ENCODE data around the gene PCSK6. TPM values are rescaled to one million over a fixed set of nuclear protein-coding genes. Genes with fewer than 3 reads are reported as not detected.
"Not testable (repeated sequence)": the region's sequence is repeated elsewhere in the genome, so short reads cannot be mapped to it uniquely, and the experiment has no call there.

The PCSK6 gene
- total RNA-seq, 2 experiments from 2014 or later: 0.46 to 0.74 TPM

DNA sequence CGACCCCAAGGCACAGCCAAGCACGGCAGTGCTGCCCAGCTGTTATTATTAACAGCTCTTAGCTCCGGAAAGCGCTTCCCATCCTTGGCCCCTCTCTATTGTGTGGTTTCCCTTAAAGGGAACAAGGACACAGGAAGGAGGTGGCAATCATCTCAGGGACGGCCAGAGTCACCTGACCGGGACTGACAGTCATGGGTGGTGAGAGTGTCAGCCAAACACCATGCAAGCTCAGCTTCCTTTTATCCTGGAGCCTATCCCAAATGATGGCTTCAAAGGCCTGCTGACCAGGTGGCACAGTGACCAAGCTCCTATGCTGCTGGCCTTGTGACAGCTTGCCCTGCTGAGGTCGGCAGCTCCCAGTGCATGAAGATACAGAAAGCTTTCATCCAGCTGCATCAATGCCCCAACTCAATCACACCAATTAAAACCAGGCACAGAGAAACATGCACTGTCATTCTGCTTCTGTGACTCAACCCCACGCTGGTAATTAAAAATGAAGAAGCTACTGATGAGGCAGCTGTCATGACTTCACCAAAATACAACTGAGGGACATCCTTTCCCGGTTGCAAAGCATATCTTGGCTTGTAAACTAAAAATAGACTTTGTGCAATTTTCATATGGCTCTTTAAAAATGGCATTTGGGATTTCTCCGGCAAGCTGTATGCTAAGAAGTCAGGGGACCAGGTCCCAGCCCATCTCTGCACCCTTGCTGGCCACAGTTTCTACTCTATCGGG is 34.0 kb downstream of the PCSK6 start:
- CTCF ChIA-PET: interaction anchor here (1.4 to 1.7 kb wide), 3 partner anchors 9 to 47 kb away, joined by 3 to 4 read pairs (median 3); no protein-coding TSS in a partner anchor

DNA sequence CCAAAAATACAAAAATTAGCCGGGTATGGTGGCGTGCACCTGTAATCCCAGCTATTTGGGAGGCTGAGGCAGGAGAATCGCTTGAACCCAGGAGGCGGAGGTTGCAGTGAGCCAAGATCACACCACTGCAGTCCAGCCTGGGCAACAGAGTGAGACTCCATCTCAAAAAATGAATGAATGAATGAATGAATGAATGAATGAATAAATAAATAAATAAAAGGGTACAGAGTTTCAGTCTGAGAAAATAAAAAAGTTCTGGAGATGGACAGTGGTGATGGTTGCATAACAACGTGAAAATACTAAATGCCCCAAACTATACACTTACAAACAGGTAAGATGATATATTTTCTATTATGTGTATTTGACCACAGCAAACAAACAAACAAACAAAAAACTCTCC is 34.7 kb downstream of the PCSK6 start:
- DNase-seq; H3K27ac Mint-ChIP-seq; H3K4me1 Mint-ChIP-seq; POLR2A ChIA-PET; H3K36me3 Mint-ChIP-seq (ENCODE audit: low read depth); H3K9me3 Mint-ChIP-seq; H3K4me3 Mint-ChIP-seq: not testable (repeated sequence)
- H3K27me3 Mint-ChIP-seq: peaks cover 16% of the 10 kb centered on the region
- CTCF ChIA-PET: interaction anchor here (1.4 to 1.7 kb wide), 2 partner anchors 9 to 48 kb away, joined by 3 to 4 read pairs; no protein-coding TSS in a partner anchor

More for the DNA sequence above, 34.0 kb downstream of the PCSK6 start:
- Mint-ChIP-seq H3K4me3 (no peak overlapping the region), H3K27me3 (peaks cover 16% of the 10 kb centered on the region), H3K4me1 (peaks cover 12% of the 10 kb centered on the region), H3K36me3 (ENCODE audit: low read depth) (no peaks in the 10 kb centered on the region), H3K27ac (no peak overlapping the region), H3K9me3 (no peaks in the 10 kb centered on the region)
- DNase-seq: no peak
- POLR2A ChIA-PET: no interaction called here

DNA sequence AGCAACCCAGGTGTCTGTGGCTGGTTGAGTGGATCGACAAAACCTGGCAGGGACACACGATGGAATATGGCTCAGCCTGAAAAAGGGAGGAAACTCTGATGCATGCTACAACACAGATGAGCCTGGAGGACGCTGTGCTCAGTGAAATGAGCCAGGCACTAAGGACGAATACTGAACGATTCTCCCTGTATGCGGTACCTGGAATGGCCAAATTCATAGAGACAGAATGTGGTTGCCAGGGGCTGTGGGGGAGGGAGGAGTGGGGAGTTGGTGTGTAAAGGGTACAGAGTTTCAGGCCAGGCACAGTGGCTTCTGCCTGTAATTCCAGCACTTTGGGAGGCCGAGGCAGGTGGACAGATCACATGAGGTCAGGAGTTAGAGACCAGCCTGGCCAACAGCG is 35.1 kb downstream of the PCSK6 start:
- ChIA-PET CTCF (interaction anchor here (1.7 kb wide), 1 partner anchor 48 kb away, joined by 4 read pairs; no protein-coding TSS in a partner anchor), POLR2A (no interaction called here)
- peaks cover 5% of the 10 kb centered on the region for H3K4me1 Mint-ChIP-seq
- peaks cover 16% of the 10 kb centered on the region for H3K27me3 Mint-ChIP-seq
- H3K36me3 Mint-ChIP-seq (ENCODE audit: low read depth): no peaks in the 10 kb centered on the region
- no peak for DNase-seq
- H3K9me3 Mint-ChIP-seq: no peaks in the 10 kb centered on the region
- H3K4me3 Mint-ChIP-seq: no peak overlapping the region
- no peak overlapping the region for H3K27ac Mint-ChIP-seq

DNA sequence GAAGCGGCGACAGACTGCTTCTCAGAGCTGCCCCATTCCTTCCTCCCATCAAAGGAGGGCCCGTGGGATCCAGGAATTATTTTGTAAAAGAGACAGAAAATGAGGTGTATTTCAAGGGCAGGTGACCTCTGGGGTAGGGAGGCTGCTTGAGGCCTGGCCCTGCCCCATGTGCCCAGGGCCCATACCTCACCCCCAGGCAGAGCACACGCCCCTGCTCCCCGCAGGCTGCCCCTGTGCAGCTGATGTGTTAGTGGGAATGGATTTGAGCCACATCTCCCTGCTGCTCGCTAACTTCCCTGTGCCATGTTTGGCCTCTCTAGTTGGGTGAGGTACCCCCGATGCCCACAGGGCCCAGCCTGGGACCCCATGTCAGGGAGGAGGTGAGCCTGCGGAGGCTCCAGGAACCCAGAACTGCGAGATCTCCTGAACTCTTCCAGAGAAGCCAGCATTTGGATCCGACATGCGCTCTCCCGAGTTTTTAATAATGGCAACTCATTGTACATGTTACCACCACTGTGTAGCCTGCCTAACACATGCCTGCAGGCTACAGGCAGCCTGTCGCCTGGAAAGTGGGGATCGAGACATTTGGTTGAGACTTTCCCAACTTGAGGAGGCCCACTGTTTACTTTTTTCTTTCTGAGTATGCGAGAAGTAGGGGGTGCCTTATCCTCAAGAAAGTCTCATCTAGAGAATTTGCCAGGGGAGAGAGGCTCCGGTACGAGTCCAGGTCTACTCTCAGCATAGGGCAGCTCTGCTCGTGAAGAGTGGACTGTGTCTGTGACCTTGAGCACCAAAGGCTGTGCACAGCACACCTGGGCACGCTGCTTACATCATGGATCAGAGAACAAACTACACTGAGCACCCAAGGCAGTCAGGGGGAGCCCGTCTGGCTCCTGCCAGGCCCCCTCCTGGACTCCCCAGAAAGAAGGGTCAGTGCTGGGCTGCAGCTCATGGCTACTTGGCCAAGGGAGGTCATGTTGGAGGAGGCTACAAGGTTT is 36.1 kb downstream of the PCSK6 start:
- Mint-ChIP-seq H3K4me3 (no peak overlapping the region), H3K36me3 (ENCODE audit: low read depth) (no peaks in the 10 kb centered on the region), H3K27ac (no peak overlapping the region), H3K4me1 (peaks cover 5% of the 10 kb centered on the region), H3K27me3 (peaks cover 16% of the 10 kb centered on the region), H3K9me3 (no peaks in the 10 kb centered on the region)
- CTCF ChIA-PET: interaction anchor here (1.4 kb wide), 1 partner anchor 29 kb away, joined by 3 read pairs; no protein-coding TSS in a partner anchor
- DNase-seq: no peak
- POLR2A ChIA-PET: no interaction called here

DNA sequence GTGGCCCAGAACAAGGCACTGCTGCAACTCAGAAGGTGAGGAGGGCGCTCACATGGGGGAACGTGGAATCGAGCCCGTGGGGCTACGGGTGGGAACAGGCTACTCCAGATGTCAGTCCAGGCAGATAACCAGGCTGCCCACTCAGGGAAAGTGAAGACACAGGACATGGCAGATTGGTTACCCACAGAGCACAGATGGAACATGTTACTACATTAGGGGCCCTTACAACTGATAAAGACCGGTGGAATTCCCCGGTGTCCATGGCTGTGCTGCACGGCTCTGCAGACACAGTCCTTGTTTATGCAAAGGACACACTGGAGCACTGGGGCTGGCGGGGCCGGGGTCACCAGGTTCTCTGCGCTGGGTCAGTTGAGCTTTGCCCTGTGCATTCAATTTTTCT is 36.9 kb downstream of the PCSK6 start:
- CTCF ChIA-PET: interaction anchor here (0.7 to 1.4 kb wide), 3 partner anchors 30 to 91 kb away, joined by 3 read pairs; no protein-coding TSS in a partner anchor
- no peaks in the 10 kb centered on the region for H3K36me3 Mint-ChIP-seq (ENCODE audit: low read depth)
- POLR2A ChIA-PET: no interaction called here
- no peak for DNase-seq
- H3K27ac Mint-ChIP-seq: no peak overlapping the region
- H3K27me3 Mint-ChIP-seq: peaks cover 16% of the 10 kb centered on the region
- peaks cover 5% of the 10 kb centered on the region for H3K4me1 Mint-ChIP-seq
- H3K4me3 Mint-ChIP-seq: no peak overlapping the region
- no peaks in the 10 kb centered on the region for H3K9me3 Mint-ChIP-seq

DNA sequence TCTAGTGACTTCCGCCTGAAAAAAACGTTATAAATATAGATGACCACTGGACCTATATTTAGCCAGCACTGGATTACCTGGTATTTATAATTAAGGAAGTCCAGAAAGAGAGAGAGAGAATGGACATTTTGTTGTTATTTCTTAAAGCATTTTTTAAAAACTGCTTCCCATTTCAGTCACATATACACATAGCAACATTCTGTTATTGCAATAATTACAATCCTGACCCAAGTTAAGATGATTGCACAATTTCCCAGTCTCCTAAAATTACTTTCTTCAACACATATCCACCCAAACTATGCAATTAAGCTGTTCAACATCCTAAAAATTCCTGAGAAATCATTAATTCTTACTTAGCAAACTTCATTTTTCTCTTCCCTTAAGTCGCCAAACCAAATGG is 37.7 kb downstream of the PCSK6 start:
- H3K36me3 Mint-ChIP-seq (ENCODE audit: low read depth): no peaks in the 10 kb centered on the region
- H3K27ac Mint-ChIP-seq: no peak overlapping the region
- ChIA-PET POLR2A (no interaction called here), CTCF (interaction anchor here (0.7 to 0.9 kb wide), 2 partner anchors 66 to 91 kb away, joined by 3 read pairs; no protein-coding TSS in a partner anchor)
- H3K27me3 Mint-ChIP-seq: peaks cover 16% of the 10 kb centered on the region
- no peak for DNase-seq
- no peaks in the 10 kb centered on the region for H3K9me3 Mint-ChIP-seq
- H3K4me3 Mint-ChIP-seq: no peak overlapping the region
- peaks cover 5% of the 10 kb centered on the region for H3K4me1 Mint-ChIP-seq

DNA sequence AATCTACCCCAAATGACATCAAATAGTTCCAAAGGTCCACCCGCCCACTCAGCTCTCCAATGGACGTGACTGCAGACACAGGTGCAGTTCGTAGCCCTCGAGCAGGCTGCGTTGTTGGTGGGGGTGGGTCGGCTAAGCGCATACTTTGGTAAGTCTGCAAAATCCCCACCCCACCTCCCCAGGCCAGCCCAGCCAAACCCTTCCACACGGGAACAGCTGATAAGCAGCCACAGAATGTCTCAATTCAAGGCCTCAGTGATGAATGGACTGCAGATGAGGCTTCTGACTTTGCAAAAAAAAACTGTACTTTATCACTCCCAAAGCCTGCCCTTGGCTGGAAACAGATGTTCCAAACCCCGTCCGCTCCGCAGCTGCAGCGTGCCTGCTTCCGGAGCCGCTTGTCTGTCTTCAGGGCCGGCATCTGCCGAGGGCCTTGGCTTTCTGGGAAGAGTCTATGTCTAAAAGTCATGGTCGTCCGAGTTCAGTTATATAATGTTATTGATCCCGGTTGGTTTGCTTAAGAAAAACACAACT is 38.2 kb downstream of the PCSK6 start:
- CTCF ChIA-PET: no interaction called here
- peaks cover 16% of the 10 kb centered on the region for H3K27me3 Mint-ChIP-seq
- no peak overlapping the region for H3K4me3 Mint-ChIP-seq
- H3K9me3 Mint-ChIP-seq: no peaks in the 10 kb centered on the region
- H3K4me1 Mint-ChIP-seq: peaks cover 5% of the 10 kb centered on the region
- POLR2A ChIA-PET: no interaction called here
- H3K36me3 Mint-ChIP-seq (ENCODE audit: low read depth): no peaks in the 10 kb centered on the region
- DNase-seq: no peak
- H3K27ac Mint-ChIP-seq: no peak overlapping the region

DNA sequence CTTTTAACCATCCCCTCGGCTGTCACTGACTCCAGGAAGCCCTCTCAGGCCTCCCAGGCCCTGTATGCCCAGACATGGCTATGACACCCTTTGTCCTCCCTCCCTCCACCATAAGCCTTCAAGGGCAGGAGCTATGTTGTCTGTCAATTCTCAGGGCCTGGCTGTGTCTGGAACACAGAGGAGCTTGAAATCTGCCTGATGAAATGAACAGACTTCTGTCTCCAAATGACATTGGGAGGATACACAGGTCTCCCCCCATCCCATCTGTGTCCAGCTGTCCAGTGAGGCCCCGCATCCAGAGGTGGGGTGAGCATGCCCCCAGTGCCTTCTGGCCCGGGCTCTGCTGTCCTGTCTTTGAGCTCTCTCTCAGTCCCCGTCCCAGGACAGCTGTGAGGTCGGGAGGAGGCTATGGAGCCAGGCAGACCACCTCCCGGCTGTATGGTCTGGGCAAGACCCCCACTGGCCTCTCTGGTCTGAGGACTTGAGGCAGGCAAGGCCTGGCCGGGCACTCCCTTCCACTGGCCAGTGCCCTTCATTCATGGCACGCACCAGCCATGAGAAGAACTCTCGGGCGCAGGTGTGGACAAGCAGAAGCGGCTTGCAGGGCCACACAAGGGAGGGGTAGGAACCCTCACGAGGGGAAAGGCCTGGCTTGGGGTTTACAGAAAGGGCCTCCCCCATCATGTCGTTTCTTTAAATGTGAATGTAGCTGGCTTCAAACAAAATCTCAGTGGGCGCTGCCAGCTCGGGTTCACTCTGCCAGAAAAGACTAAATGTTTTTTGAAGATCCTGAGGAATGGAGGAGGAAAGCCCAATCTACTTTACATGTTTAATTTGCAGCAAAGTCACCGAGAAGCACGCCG is 38.9 kb downstream of the PCSK6 start:
- CTCF ChIA-PET: no interaction called here

DNA sequence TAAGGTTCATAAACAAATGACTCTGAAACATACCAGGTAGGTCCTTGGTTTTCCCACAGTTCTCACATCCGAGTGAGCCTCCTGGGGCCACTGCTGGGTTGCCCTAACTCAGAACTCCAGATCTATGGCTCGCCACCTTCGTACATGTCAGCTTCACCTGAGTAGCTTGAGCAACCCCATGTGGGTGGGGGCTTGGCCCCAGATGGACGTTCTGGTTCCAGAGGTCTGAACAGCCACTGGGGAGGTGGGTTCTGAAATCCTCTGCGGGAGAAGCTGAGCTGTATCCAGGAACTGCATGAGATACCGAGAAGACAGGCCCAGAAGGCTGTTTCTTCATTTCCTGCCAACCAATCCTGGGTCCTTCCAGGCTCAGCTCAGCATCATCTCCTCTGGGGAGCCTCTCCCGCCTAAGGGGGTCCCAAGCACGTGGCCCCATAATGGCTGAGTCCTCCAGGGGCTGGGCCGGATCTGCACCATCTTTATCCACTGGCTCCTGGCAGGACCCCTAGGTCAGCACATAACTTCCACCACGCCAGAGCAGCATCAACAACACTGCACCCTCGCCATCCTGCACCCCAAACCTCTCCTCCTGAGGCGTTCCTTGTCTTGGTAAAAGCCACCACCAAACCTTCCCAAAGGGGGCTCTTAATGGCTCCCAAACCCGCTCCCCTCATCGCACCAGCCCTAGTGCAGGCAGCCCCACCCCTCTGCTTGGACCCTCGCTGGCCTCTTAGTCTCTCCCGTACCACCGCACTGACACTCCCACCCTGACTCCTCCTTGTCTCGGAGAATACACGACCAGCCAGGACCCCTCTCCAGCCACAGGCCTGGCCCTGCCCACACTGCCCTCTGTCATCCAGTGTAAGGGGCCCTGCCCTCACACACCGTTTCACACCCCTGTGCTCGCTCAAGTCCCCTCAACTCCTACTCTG is 39.8 kb downstream of the PCSK6 start:
- Mint-ChIP-seq H3K36me3 (ENCODE audit: low read depth) (no peaks in the 10 kb centered on the region), H3K27me3 (peaks cover 10% of the 10 kb centered on the region), H3K27ac (no peak overlapping the region), H3K4me3 (no peak overlapping the region), H3K9me3 (no peaks in the 10 kb centered on the region), H3K4me1 (peaks cover 3% of the 10 kb centered on the region)
- CTCF ChIA-PET: no interaction called here
- no peak for DNase-seq
- POLR2A ChIA-PET: no interaction called here

More for the DNA sequence above, 38.9 kb downstream of the PCSK6 start:
- POLR2A ChIA-PET: no interaction called here
- Mint-ChIP-seq H3K36me3 (ENCODE audit: low read depth) (no peaks in the 10 kb centered on the region), H3K27me3 (peaks cover 13% of the 10 kb centered on the region), H3K4me1 (peaks cover 5% of the 10 kb centered on the region), H3K4me3 (no peak overlapping the region), H3K9me3 (no peaks in the 10 kb centered on the region), H3K27ac (no peak overlapping the region)
- no peak for DNase-seq

DNA sequence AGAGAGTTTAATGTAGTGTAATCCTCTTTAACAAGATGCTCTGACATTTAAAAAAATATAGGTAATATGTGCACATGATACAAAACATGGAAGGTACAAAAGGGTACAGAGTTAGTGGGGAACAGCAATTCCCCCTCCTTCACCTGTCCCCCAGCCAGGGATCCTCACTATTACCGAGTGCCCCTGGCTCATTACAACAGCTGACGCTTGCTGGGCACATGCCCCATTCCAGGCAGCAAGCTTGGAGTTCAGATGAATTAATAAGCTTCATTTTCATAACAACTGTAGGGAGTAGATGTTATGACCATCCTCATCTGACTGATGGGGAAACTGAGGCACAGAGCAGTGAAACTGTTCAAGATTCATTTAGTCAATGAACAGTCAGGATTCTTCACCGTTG is 41.2 kb downstream of the PCSK6 start:
- H3K36me3 Mint-ChIP-seq (ENCODE audit: low read depth): no peaks in the 10 kb centered on the region
- ChIA-PET POLR2A (no interaction called here), CTCF (no interaction called here)
- H3K27ac Mint-ChIP-seq: no peak overlapping the region
- no peaks in the 10 kb centered on the region for H3K9me3 Mint-ChIP-seq
- no peak for DNase-seq
- H3K27me3 Mint-ChIP-seq: peaks cover 10% of the 10 kb centered on the region
- no peak overlapping the region for H3K4me3 Mint-ChIP-seq
- peaks cover 3% of the 10 kb centered on the region for H3K4me1 Mint-ChIP-seq

DNA sequence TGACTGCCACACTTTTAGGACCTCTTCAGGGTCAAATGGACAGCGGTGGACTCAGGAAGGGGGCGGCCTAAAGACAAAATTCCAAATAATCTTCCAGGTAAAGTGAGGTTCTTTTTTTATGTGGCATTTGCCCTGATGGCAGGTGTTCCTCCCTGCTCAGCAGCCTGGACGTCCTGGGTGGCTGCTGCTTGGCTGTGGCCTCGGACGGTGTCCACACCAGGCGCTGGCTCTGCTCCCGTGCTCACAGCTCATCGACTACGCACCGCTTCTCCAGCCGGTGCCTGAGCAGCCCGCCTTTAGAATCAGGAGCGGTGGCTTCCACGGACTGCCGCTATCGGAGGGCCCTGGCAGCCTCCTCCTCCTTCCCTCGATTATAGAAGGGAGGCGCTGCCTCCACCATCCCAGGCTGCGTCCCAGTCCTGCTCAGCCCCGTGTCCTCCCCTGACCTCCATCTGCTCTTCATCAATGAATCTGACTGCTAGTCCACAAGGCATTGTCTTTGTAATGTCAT is 41.9 kb downstream of the PCSK6 start:
- no peaks in the 10 kb centered on the region for H3K9me3 Mint-ChIP-seq
- H3K36me3 Mint-ChIP-seq (ENCODE audit: low read depth): no peaks in the 10 kb centered on the region
- ChIA-PET CTCF (no interaction called here), POLR2A (no interaction called here)
- peaks cover 14% of the 10 kb centered on the region for H3K27me3 Mint-ChIP-seq
- no peak for DNase-seq
- H3K4me1 Mint-ChIP-seq: peaks cover 3% of the 10 kb centered on the region
- no peak overlapping the region for H3K4me3 Mint-ChIP-seq
- no peak overlapping the region for H3K27ac Mint-ChIP-seq

All from activated CD4-positive, alpha-beta T cell treated with anti-CD3 and anti-CD28 coated beads, Interleukin-2, amount 10 ng/mL, durations not matched to agents 7 days and 5 days (primary cell).